Ishikawa (cell line): ENCODE measurements around the gene CACNA1D.

ENCODE experiments used
- CEBPB ChIP-seq: IDR thresholded peaks from 2 replicates; pipeline ENCODE4 v1.6.1; 2012
- CREB1 ChIP-seq: IDR thresholded peaks from 2 replicates; pipeline ENCODE4 v1.6.1; 2012; ENCODE audit warnings: low read depth
- EGR1 ChIP-seq: IDR thresholded peaks from 2 replicates; pipeline ENCODE4 v1.6.1; 2012
- EP300 ChIP-seq: IDR thresholded peaks from 2 replicates; pipeline ENCODE4 v1.6.1; 2012; ENCODE audit warnings: borderline replicate concordance
- FOXM1 ChIP-seq: IDR thresholded peaks from 2 replicates; pipeline ENCODE4 v1.6.1; 2012; ENCODE audit warnings: low read depth, borderline replicate concordance
- MAX ChIP-seq: IDR thresholded peaks from 2 replicates; pipeline ENCODE4 v1.6.1; 2012
- NFIC ChIP-seq: IDR thresholded peaks from 2 replicates; pipeline ENCODE4 v1.6.1; 2012
- RAD21 ChIP-seq: IDR thresholded peaks from 2 replicates; pipeline ENCODE4 v1.6.1; 2012; ENCODE audit warnings: low read depth
- REST ChIP-seq: IDR thresholded peaks from 2 replicates; pipeline ENCODE4 v1.6.1; 2012; ENCODE audit warnings: low read depth, mild to moderate bottlenecking
- TAF1 ChIP-seq: IDR thresholded peaks from 2 replicates; pipeline ENCODE4 v1.6.1; 2012; ENCODE audit warnings: low read depth, mild to moderate bottlenecking
- TCF12 ChIP-seq: IDR thresholded peaks from 2 replicates; pipeline ENCODE4 v1.6.1; 2012; ENCODE audit warnings: low read depth
- TEAD4 ChIP-seq: IDR thresholded peaks from 2 replicates; pipeline ENCODE4 v1.6.1; 2012
- YY1 ChIP-seq: IDR thresholded peaks from 2 replicates; pipeline ENCODE4 v1.6.1; 2012; ENCODE audit warnings: low read depth
- ZBTB7A ChIP-seq: IDR thresholded peaks from 2 replicates; pipeline ENCODE4 v1.6.1; 2012; ENCODE audit warnings: low read depth
- TF ChIP-seq, protein P1 (sequence below): IDR thresholded peaks from 2 replicates; pipeline ENCODE4 v1.6.1; 2012

The CACNA1D gene

GRCh38 chr3:53808496-53808895 lies 314.1 kb downstream of the CACNA1D start:
- TF ChIP-seq FOXM1 (no peak), CEBPB (no peak), REST (no peak), NFIC (no peak), EP300 (no peak)

DNA sequence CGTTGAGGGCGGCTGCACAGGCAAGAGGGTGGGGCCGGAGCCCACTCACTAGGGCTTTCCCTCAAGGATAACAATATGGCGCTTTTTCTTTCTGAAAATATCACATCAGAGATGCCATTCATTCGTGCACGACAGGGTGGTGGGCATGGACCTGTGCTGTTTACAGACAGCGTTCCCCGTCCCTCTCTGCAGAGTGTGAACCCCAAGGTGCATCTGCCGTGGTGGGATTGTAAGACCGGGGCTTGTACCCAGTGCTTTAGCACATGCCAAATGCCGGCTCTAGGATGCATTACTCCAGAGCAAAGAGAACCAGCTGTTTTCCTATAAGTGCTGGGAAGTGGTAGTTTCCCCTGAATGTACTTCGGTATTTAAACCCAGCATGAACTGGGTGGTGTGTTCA lies 314.9 kb downstream of the CACNA1D start:
- TF ChIP-seq TEAD4 (no peak), TAF1 (no peak), CEBPB (no peak), ZBTB7A (no peak), EGR1 (no peak), REST (no peak), CREB1 (no peak), TCF12 (no peak), RAD21 (no peak)
- TF ChIP-seq, protein P1, sequence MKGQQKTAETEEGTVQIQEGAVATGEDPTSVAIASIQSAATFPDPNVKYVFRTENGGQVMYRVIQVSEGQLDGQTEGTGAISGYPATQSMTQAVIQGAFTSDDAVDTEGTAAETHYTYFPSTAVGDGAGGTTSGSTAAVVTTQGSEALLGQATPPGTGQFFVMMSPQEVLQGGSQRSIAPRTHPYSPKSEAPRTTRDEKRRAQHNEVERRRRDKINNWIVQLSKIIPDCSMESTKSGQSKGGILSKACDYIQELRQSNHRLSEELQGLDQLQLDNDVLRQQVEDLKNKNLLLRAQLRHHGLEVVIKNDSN = no peak

GRCh38 chr3:53809764-53810400 lies 315.5 kb downstream of the CACNA1D start:
- TF ChIP-seq MAX = no peak
- no peak for TF ChIP-seq CREB1
- TF ChIP-seq CEBPB = no peak
- no peak for TF ChIP-seq ZBTB7A
- TF ChIP-seq EGR1 = no peak
- TF ChIP-seq TEAD4 = no peak
- no peak for TF ChIP-seq REST
- no peak for TF ChIP-seq TAF1
- TF ChIP-seq, protein P1 = no peak
- no peak for TF ChIP-seq TCF12
- TF ChIP-seq YY1 = no peak
- TF ChIP-seq RAD21 = no peak
- TF ChIP-seq EP300 = no peak

GRCh38 chr3:53811143-53811927 lies 316.9 kb downstream of the CACNA1D start:
- no peak for TF ChIP-seq TEAD4
- TF ChIP-seq RAD21 = no peak
- TF ChIP-seq REST = no peak
- no peak for TF ChIP-seq NFIC
- TF ChIP-seq TCF12 = no peak
- no peak for TF ChIP-seq ZBTB7A
- no peak for TF ChIP-seq YY1
- no peak for TF ChIP-seq CREB1
- TF ChIP-seq TAF1 = no peak
